SK-MEL-5 (cell line): ENCODE measurements around the gene DPEP1. TPM values are rescaled to one million over a fixed set of nuclear protein-coding genes. Genes with fewer than 3 reads are reported as not detected.

Source experiments
- DNase-seq: peaks from one replicate; pipeline ENCODE4 v3.0.0-alpha.2; 2016; ENCODE audit warnings: low read depth, low spot score
- in situ Hi-C: cut with HindIII; loops from 2 replicates; pipeline ENCODE4 v1.10.0; 2016; ENCODE audit warnings: low sequenced_read_pairs, high pct_unique_total_duplicates, low pct_unique_long_range_greater_than_20kb
- total RNA-seq: library from RNA; depleted of rRNA; stranded (reverse); fragments of >200 nt; shearing (Covaris generic); gene quantifications from 2 replicates; pipeline ENCODE4 v1.2.3, GENCODE V29; 2014; rRNA removed

DPEP1 gene
- total RNA-seq, 1 experiment from 2014 or later, result 0.53 TPM

GRCh38 chr16:89687092-89687940 is 73.9 kb downstream of the DPEP1 start:
- DNase-seq, result no peak

More at GRCh38 chr16:89687092-89687940, 73.9 kb downstream of the DPEP1 start:
- in situ Hi-C loops, result no loop called here

Other genes with a start within 250 kb of the DPEP1 start
- 47.0 and 54.2 TPM in 2 replicates for gene ANKRD11, start 123.1 kb upstream of the DPEP1 start, total RNA-seq
- 52.6 and 53.9 TPM in 2 replicates for gene SPG7, start 105.2 kb upstream of the DPEP1 start, total RNA-seq
- 2,970 and 3,073 TPM in 2 replicates for gene RPL13, start 53.0 kb upstream of the DPEP1 start, total RNA-seq
- gene CPNE7, start 37.9 kb upstream of the DPEP1 start, total RNA-seq, result 0.58 TPM in 1 of 2 replicates, not detected in the other
- gene CHMP1A, start 44.1 kb downstream of the DPEP1 start, total RNA-seq, result 56.1 and 58.3 TPM in 2 replicates
- gene SPATA33, start 44.2 kb downstream of the DPEP1 start, total RNA-seq, result 0.85 and 1.0 TPM in 2 replicates
- gene CDK10, start 73.0 kb downstream of the DPEP1 start, total RNA-seq, result 16.6 and 18.1 TPM in 2 replicates
- 17.3 and 20.0 TPM in 2 replicates for gene SPATA2L, start 88.1 kb downstream of the DPEP1 start, total RNA-seq
- 4.2 and 6.3 TPM in 2 replicates for gene VPS9D1, start 107.3 kb downstream of the DPEP1 start, total RNA-seq
- 9.4 and 10.3 TPM in 2 replicates for gene ZNF276, start 107.9 kb downstream of the DPEP1 start, total RNA-seq
- gene FANCA, start 203.0 kb downstream of the DPEP1 start, total RNA-seq, result 12.0 and 14.5 TPM in 2 replicates
- 19.6 and 20.2 TPM in 2 replicates for gene SPIRE2, start 214.8 kb downstream of the DPEP1 start, total RNA-seq